Natural killer cell (primary cell): ENCODE measurements around the gene CPLX3. TPM values are rescaled to one million over a fixed set of nuclear protein-coding genes. Genes with fewer than 3 reads are reported as not detected.

Source experiments
- ATAC-seq, 3 donors: fragments of 150-1000 bp in 2 of 3; fragments of 200-7000 bp in 1 of 3; cut with Tn5 transposase; 1 replicate in 1 of 3; 2 replicates in 2 of 3; pipeline ENCODE4 v1.10.0; 2021; ENCODE audit warnings: mild to moderate bottlenecking in 2 of 3, moderate library complexity in 2 of 3
- DNase-seq, 2 donors: peaks; one replicate each; pipeline versions ENCODE4 v3.0.0 to v3.0.0-alpha.2; 2013 to 2021; ENCODE audit warnings: mixed read lengths in 1 of 2
- H3K27ac ChIP-seq: one replicate; pipeline ENCODE4 v1.5.1; 2013; ENCODE audit warnings: mild to moderate bottlenecking, low read length
- H3K27me3 ChIP-seq: one replicate; pipeline ENCODE4 v1.6.1; 2013; ENCODE audit warnings: low read length; ENCODE audit not compliant: control insufficient read depth, insufficient read depth
- H3K36me3 ChIP-seq: one replicate; pipeline ENCODE4 v1.6.1; 2013; ENCODE audit warnings: low read length; ENCODE audit not compliant: control insufficient read depth, insufficient read depth
- H3K4me1 ChIP-seq: one replicate; pipeline ENCODE4 v1.6.1; 2013; ENCODE audit warnings: low read length; ENCODE audit not compliant: control insufficient read depth, insufficient read depth
- H3K4me3 ChIP-seq: one replicate; pipeline ENCODE4 v1.5.1; 2013; ENCODE audit warnings: low read length
- H3K9me3 ChIP-seq: one replicate; pipeline ENCODE4 v1.6.1; 2013; ENCODE audit warnings: low read length; ENCODE audit not compliant: control insufficient read depth, insufficient read depth
- H3K27ac Mint-ChIP-seq, 2 donors: one replicate each; pipeline ENCODE4 v1.8.0; 2022; ENCODE audit warnings: mild to moderate bottlenecking in 2 of 2, mixed read lengths in 2 of 2, moderate library complexity in 1 of 2
- H3K27me3 Mint-ChIP-seq, 2 donors: one replicate each; pipeline ENCODE4 v1.8.0; 2022; ENCODE audit warnings: low read depth in 2 of 2, mixed read lengths in 2 of 2
- H3K36me3 Mint-ChIP-seq: one replicate; pipeline ENCODE4 v1.8.0; 2022; ENCODE audit warnings: mixed read lengths
- H3K4me1 Mint-ChIP-seq, 2 donors: one replicate each; pipeline ENCODE4 v1.8.0; 2022; ENCODE audit warnings: mixed read lengths in 2 of 2
- H3K4me3 Mint-ChIP-seq: one replicate; pipeline ENCODE4 v1.8.0; 2022; ENCODE audit warnings: mild to moderate bottlenecking, moderate library complexity, mixed read lengths
- H3K9me3 Mint-ChIP-seq, 2 donors: one replicate each; pipeline ENCODE4 v1.8.0; 2022; ENCODE audit warnings: mixed read lengths in 2 of 2
- WGBS: methylation state at CpG from one replicate; pipeline ENCODE4 v1.1.7; 2013; ENCODE audit warnings: missing lambda C conversion rate; ENCODE audit not compliant: insufficient coverage; 5-methylcytosine and 5-hydroxymethylcytosine counted together
- intact Hi-C: fragments of 100-400 bp; cut with micrococcal nuclease; formaldehyde crosslinking; loops from one replicate; pipeline ENCODE4 v1.14.2; 2022
- total RNA-seq, 4 donors: library from RNA; stranded (reverse); fragments of 120-200 nt in 1 of 4; gene quantifications; one replicate each; pipeline versions ENCODE4 v1.2.3 to v1.2.4, GENCODE V29; 2013 to 2022
- TF ChIP-seq, protein P1 (sequence below): fragments of 200-600 bp; IDR thresholded peaks from one replicate; pipeline ENCODE4 v1.8.0; 2022; ENCODE audit warnings: antibody characterized with exemption

The CPLX3 gene
- total RNA-seq, 3 donors from 2014 or later (not counting 1 experiment from before 2014, with no cell fraction given), result 0.16 to 0.93 TPM; not detected in 1

DNA sequence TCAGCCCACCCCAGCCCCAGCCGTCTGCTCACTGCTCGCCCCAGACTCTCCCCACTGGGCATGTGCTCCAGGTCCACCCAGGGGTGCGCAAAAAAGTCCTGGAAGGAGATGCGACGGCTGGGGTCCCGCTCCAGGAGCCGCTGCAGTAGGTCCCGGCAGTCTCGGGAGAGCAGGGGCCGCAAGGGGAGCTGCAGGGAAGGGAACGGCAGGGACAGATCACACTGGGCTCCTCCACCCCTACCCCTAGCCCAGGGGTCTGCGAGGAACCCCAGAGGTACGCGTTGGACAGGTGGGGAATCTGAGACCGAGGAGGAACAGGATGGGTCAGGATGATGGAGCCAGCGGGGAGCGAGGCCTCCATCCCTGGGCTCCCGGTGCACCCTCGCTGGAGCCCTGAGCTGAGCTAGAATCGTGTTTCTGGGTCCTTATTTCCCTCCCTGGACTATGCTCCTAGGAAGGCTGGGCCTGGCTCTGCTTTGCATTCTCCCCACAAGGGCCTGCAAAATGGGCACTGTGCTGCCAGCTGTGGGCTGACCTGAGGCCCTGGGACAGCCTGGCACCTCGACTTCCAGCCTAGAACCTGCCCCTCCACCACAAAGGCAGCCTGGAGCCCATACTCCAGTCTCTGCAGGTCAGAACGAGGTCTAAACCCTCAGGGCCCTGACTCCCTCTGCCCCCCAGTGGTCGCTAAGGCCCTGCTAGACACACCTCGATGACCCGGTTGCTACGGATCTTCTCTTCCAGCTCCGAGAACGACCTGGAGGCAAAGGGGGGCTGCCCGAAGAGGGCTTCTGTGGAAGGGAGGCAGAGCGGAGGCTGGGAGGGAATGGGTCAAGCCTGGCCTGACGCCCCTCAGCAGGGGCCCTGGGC lies 13.3 kb downstream of the CPLX3 start:
- no peaks in the 10 kb centered on the region for H3K9me3 Mint-ChIP-seq

DNA sequence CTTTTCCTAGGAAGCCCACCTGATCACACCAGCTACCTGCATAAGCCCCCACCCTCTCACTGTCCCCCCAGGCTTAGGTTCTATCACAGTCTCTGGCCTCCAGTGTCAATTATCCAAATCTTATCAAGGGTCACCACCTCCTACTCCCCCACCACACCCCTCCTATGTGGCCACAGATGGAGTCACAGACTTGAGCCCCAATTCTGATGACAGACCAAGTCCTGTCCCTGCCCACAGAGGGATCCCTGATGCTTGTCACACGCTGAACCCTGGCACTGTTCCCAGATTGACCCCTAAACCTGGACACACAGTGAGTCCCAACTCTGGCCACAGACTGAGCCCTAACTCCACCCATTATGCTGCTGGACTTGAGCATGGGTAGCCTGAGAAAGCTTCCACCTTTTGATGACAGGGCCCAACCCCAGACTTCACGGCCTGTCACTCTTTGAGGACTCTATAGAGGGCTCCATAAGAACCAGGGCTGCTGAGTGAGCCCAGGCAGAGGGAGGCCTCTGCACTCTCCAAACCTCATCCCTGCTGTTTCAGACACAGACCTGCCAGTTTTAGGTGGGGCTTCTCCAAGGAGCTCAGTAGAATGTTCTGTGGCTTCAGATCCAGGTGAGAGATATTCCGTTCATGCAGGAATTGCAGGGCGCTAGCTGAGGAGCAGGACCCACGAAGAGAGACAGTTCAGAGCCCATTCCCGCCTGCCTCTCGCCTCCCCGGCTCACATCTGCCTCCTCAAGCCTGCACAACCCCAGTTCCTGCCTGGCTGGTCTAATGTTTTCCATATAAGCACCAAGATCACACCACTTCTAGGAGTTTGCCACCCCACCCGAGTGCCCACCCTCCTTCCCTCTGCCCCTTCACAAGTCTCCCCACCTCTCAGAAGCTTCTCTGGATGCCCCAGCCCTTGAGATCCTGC lies 14.7 kb downstream of the CPLX3 start:
- WGBS, result 94% methylated on average over 9 of the region's 9 CpGs
- Histone ChIP-seq H3K27me3 (no peaks in the 10 kb centered on the region), H3K4me1 (peaks cover 46% of the 10 kb centered on the region), H3K4me3 (no peak overlapping the region), H3K9me3 (no peaks in the 10 kb centered on the region), H3K36me3 (peaks cover 6% of the 10 kb centered on the region), H3K27ac (no peak overlapping the region)
- H3K4me1 Mint-ChIP-seq, result peaks cover 18 to 53% of the 10 kb centered on the region in 2 donors
- H3K9me3 Mint-ChIP-seq, result no peaks in the 10 kb centered on the region
- H3K36me3 Mint-ChIP-seq, result no peaks in the 10 kb centered on the region
- intact Hi-C loops, result loop anchor here (5.0 to 10.0 kb wide), 3 partner anchors 54 to 364 kb away; partner anchors contain the start of genes C15orf39 and FAM219B
- peak overlapping the region in 1 of 2 donors; percentile 33 for H3K27ac Mint-ChIP-seq
- TF ChIP-seq, protein P1, sequence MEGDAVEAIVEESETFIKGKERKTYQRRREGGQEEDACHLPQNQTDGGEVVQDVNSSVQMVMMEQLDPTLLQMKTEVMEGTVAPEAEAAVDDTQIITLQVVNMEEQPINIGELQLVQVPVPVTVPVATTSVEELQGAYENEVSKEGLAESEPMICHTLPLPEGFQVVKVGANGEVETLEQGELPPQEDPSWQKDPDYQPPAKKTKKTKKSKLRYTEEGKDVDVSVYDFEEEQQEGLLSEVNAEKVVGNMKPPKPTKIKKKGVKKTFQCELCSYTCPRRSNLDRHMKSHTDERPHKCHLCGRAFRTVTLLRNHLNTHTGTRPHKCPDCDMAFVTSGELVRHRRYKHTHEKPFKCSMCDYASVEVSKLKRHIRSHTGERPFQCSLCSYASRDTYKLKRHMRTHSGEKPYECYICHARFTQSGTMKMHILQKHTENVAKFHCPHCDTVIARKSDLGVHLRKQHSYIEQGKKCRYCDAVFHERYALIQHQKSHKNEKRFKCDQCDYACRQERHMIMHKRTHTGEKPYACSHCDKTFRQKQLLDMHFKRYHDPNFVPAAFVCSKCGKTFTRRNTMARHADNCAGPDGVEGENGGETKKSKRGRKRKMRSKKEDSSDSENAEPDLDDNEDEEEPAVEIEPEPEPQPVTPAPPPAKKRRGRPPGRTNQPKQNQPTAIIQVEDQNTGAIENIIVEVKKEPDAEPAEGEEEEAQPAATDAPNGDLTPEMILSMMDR, result no peak
- DNase-seq, result no peak
- ATAC-seq, result no peak
- H3K4me3 Mint-ChIP-seq, result peak overlapping the region; percentile 37
- H3K27me3 Mint-ChIP-seq, result no peaks in the 10 kb centered on the region

More for the DNA sequence above, 13.3 kb downstream of the CPLX3 start:
- no peak overlapping the region for H3K27ac Mint-ChIP-seq
- DNase-seq (no peak), ATAC-seq (no peak)
- 95% methylated on average over 31 of the region's 31 CpGs for WGBS
- Histone ChIP-seq H3K9me3 (no peaks in the 10 kb centered on the region), H3K27me3 (no peaks in the 10 kb centered on the region), H3K27ac (no peak overlapping the region), H3K36me3 (peaks cover 6% of the 10 kb centered on the region), H3K4me1 (peaks cover 32% of the 10 kb centered on the region), H3K4me3 (no peak overlapping the region)
- no peaks in the 10 kb centered on the region for H3K36me3 Mint-ChIP-seq
- H3K4me1 Mint-ChIP-seq, result peaks cover 10 to 47% of the 10 kb centered on the region in 2 donors
- TF ChIP-seq, protein P1, result no peak
- intact Hi-C loops, result loop anchor here (5.0 to 10.0 kb wide), 3 partner anchors 52 to 365 kb away; partner anchors contain the start of genes C15orf39 and FAM219B
- no peaks in the 10 kb centered on the region for H3K27me3 Mint-ChIP-seq
- H3K4me3 Mint-ChIP-seq, result no peak overlapping the region

DNA sequence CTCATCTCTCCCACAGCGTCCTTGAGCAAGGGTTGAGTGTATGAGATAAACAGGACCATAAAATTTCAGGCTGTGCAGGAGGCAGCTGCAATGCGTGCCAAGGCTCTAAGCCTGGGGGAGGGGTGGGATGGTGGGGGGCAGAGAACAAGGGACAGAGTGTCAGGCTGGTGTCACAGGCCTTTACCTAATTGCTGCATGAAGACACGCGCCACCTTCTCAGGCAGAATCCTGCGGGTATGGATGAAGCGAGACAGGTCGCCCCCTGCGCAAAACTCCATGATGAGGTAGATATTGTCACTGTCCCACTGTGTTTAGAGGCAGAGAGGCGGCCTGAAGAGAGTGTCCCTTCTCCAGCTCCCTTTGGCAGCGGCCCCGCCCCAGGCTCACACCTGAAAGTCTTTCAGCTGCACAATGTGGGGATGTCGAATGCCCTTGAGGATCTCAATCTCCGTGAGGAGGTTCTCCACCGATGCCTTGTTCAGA lies 15.5 kb downstream of the CPLX3 start:
- no peaks in the 10 kb centered on the region for H3K36me3 Mint-ChIP-seq
- H3K27ac ChIP-seq, result no peak overlapping the region
- no peaks in the 10 kb centered on the region for H3K9me3 Mint-ChIP-seq
- intact Hi-C loops, result loop anchor here (5.0 to 10.0 kb wide), 3 partner anchors 55 to 363 kb away; partner anchors contain the start of genes C15orf39 and FAM219B
- H3K27me3 ChIP-seq, result no peaks in the 10 kb centered on the region
- ATAC-seq (no peak), DNase-seq (no peak)
- peaks cover 6% of the 10 kb centered on the region for H3K36me3 ChIP-seq
- WGBS, result 96% methylated on average over 13 of the region's 14 CpGs
- TF ChIP-seq, protein P1, result no peak
- peak overlapping the region; percentile 49 for H3K4me3 Mint-ChIP-seq
- H3K4me3 ChIP-seq, result peak overlapping the region; percentile 90
- no peaks in the 10 kb centered on the region for H3K9me3 ChIP-seq
- H3K27ac Mint-ChIP-seq, result peak overlapping the region in 1 of 2 donors; percentile 33
- H3K27me3 Mint-ChIP-seq, result no peaks in the 10 kb centered on the region
- H3K4me1 Mint-ChIP-seq, result peaks cover 18 to 53% of the 10 kb centered on the region in 2 donors
- peaks cover 48% of the 10 kb centered on the region for H3K4me1 ChIP-seq
